Adrenal gland (tissue), 12 donors: ENCODE results near the gene ASPN. TPM values are rescaled to one million over a fixed set of nuclear protein-coding genes. Genes with fewer than 3 reads are reported as not detected.
A peak's percentile ranks its signal among the peaks of the same experiment; 100 is the strongest.

Source experiments
- DNase-seq, 7 donors: peaks; one replicate each; pipeline ENCODE4 v3.0.0-alpha.2; 2019 to 2020
- H3K27ac ChIP-seq, 5 donors: fragments of 200-600 bp; sonication (generic) in 4 of 5; 1 replicate in 3 of 5; 2 replicates in 2 of 5; pipeline versions ENCODE4 v1.5.1 to v1.8.0; 2016 to 2020; ENCODE audit warnings: mild to moderate bottlenecking in 1 of 5
- H3K27me3 ChIP-seq: fragments of 200-600 bp; 2 replicates; pipeline ENCODE4 v1.8.0; 2021
- H3K36me3 ChIP-seq, 2 donors: fragments of 200-600 bp; replicated peaks in 1 of 2; 1 replicate in 1 of 2; 2 replicates in 1 of 2; pipeline versions ENCODE4 v1.5.1 to v1.8.0; 2018 to 2022
- H3K4me1 ChIP-seq, 2 donors: fragments of 200-600 bp; replicated peaks in 1 of 2; 1 replicate in 1 of 2; 2 replicates in 1 of 2; pipeline versions ENCODE4 v1.5.1 to v1.8.0; 2018 to 2021
- H3K4me3 ChIP-seq, 4 donors: fragments of 200-600 bp; sonication (generic) in 3 of 4; one replicate each; pipeline ENCODE4 v1.5.1; 2016 to 2018
- H3K9me3 ChIP-seq, 3 donors: fragments of 200-600 bp; sonication (generic) in 1 of 3; replicated peaks in 1 of 3; 1 replicate in 2 of 3; 2 replicates in 1 of 3; pipeline versions ENCODE4 v1.5.1 to v1.8.0; 2016 to 2021
- CTCF ChIP-seq, 6 experiments: fragments of 450-650 bp in 4 of 6; fragments of 200-600 bp in 2 of 6; sonication (generic) in 1 of 6; IDR thresholded peaks; 1 replicate in 5 of 6; 2 replicates in 1 of 6; pipeline versions ENCODE4 v1.5.1 to v1.8.0; 2016 to 2021; ENCODE audit warnings: antibody characterized with exemption in 6 of 6, mild to moderate bottlenecking in 2 of 6, moderate library complexity in 1 of 6
- POLR2A ChIP-seq, 2 donors: fragments of 450-650 bp; IDR thresholded peaks; one replicate each; pipeline ENCODE4 v1.6.1; 2017; ENCODE audit warnings: antibody characterized with exemption in 2 of 2, mild to moderate bottlenecking in 2 of 2, moderate library complexity in 1 of 2
- WGBS, 4 donors: extraction: QIAGEN DNeasy Blood & Tissue Kit in 2 of 4; methylation state at CpG; one replicate each; pipeline versions ENCODE4 v1.1.5 to v1.1.7; 2013 to 2017; 5-methylcytosine and 5-hydroxymethylcytosine counted together
- intact Hi-C, 2 donors: fragments of 100-400 bp; cut with DNase I; formaldehyde crosslinking; loops; one replicate each; pipeline versions ENCODE4 v1.14.1 to v1.15.0; 2022 to 2023
- polyA plus RNA-seq, 3 donors: library from polyadenylated mRNA; stranded (reverse); fragments of 200-250 nt in 2 of 3; fragments of 350-450 nt in 1 of 3; fragmentation: Illumina TruSeq in 1 of 3; extraction: RNeasy Lipid Tissue Mini Kit (QIAGEN cat#74804) in 1 of 3; gene quantifications; one replicate each; pipeline ENCODE4 v1.2.3, GENCODE V29; 2013 to 2014
- total RNA-seq, 9 donors: library from RNA; depleted of rRNA in 4 of 9; stranded (reverse); fragments of >200 nt in 4 of 9; fragments of 120-200 nt in 1 of 9; fragmentation: NEBNext Ultra II Directional in 1 of 9; extraction: Animal tissue kit (Norgen Biotek cat#: 25700) in 1 of 9; gene quantifications; one replicate each; pipeline versions ENCODE4 v1.1.0 to v1.2.4, GENCODE V29; 2013 to 2023
- donor health status: healthy with polysubstance abuse.
- donor health status: Bipolar disorder and iron deficiency.
- donor health status: DM: yes; HTN: yes; CAD: no.
- donor health status: DM: no; HTN: no; CAD: no.
- donor health status: DM: no; HTN: no; CAD: no.
- donor health status: DM: yes; HTN: yes; CAD: no.

Gene ASPN
- total and polyA plus RNA-seq, 12 donors: 1.7 to 12.4 (median 5.4) TPM

GRCh38 chr9:92507005-92507404 lies 24.7 kb upstream of the ASPN start:
- Histone ChIP-seq H3K4me1 (peaks cover 0 to 9% of the 10 kb centered on the region in 2 donors), H3K27ac (peak overlapping the region in 2 of 5 donors; percentile 52 to 53), H3K27me3 (no peaks in the 10 kb centered on the region), H3K4me3 (no peak overlapping the region), H3K9me3 (no peaks in the 10 kb centered on the region), H3K36me3 (no peaks in the 10 kb centered on the region)
- WGBS, 4 donors: 57 to 96% (median 91%) methylated on average over 1 to 2 of the region's 2 CpGs
- no peak for DNase-seq
- TF ChIP-seq POLR2A (IDR thresholded peaks at IDR 0.05) (no peak), CTCF (IDR thresholded peaks at IDR 0.05) (no peak)
- intact Hi-C loops: no loop called here

GRCh38 chr9:92506184-92506857 lies 24.0 kb upstream of the ASPN start:
- Histone ChIP-seq H3K27me3 (no peaks in the 10 kb centered on the region), H3K9me3 (no peaks in the 10 kb centered on the region), H3K27ac (peak overlapping the region in 2 of 5 donors; percentile 50 to 53), H3K4me3 (no peak overlapping the region), H3K4me1 (peaks cover 0 to 9% of the 10 kb centered on the region in 2 donors), H3K36me3 (no peaks in the 10 kb centered on the region)
- peak in 2 of 7 donors; percentile 33 to 47 for DNase-seq
- TF ChIP-seq CTCF (IDR thresholded peaks at IDR 0.05): no peak
- TF ChIP-seq POLR2A (IDR thresholded peaks at IDR 0.05): no peak
- 67 to 79% (median 71%) methylated on average over 3 of the region's 3 CpGs for WGBS, 4 donors
- intact Hi-C loops: no loop called here

DNA sequence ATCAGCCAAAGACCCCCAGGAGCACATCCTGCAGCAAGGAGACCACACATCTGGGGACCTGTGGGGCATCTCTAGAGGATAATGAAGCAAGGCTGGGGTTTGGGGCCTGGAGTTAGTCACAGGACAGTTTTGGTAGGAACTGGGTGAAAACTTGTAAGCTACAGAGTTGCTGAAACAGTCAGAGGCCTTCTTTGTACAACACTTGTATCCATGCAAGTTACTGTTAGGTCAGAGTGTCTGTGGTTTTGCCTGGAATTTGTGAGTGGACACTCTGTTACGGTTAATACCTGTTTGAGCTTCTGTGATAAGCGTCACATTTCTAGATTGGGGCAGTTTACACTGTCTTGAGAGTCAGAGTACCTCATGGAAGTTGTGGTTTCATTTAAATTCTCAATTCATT lies 22.6 kb upstream of the ASPN start:
- H3K27me3 ChIP-seq: no peaks in the 10 kb centered on the region
- intact Hi-C loops: no loop called here
- no peak for DNase-seq
- H3K4me3 ChIP-seq: no peak overlapping the region
- TF ChIP-seq CTCF (IDR thresholded peaks at IDR 0.05): no peak
- no peak for TF ChIP-seq POLR2A (IDR thresholded peaks at IDR 0.05)
- peaks cover 0 to 9% of the 10 kb centered on the region in 2 donors for H3K4me1 ChIP-seq
- WGBS, 4 donors: 90 to 100% (median 93%) methylated on average over 2 of the region's 2 CpGs
- no peaks in the 10 kb centered on the region for H3K36me3 ChIP-seq
- H3K9me3 ChIP-seq: no peaks in the 10 kb centered on the region
- no peak overlapping the region for H3K27ac ChIP-seq

- peaks cover 0 to 9% of the 10 kb centered on the region in 2 donors for H3K4me1 ChIP-seq
- intact Hi-C loops: no loop called here
These were observed 20.9 kb upstream of the ASPN start for GRCh38 chr9:92503156-92503555.

More at GRCh38 chr9:92503156-92503555, 20.9 kb upstream of the ASPN start:
- 86 to 97% (median 89%) methylated on average over 2 of the region's 2 CpGs for WGBS, 4 donors
- H3K4me3 ChIP-seq: no peak overlapping the region
- no peaks in the 10 kb centered on the region for H3K9me3 ChIP-seq
- DNase-seq: no peak
- H3K36me3 ChIP-seq: no peaks in the 10 kb centered on the region
- TF ChIP-seq CTCF (IDR thresholded peaks at IDR 0.05): no peak
- no peak for TF ChIP-seq POLR2A (IDR thresholded peaks at IDR 0.05)
- no peak overlapping the region for H3K27ac ChIP-seq
- no peaks in the 10 kb centered on the region for H3K27me3 ChIP-seq
